ENCODE measurements around the gene TRIM72.
A peak's percentile ranks its signal among the peaks of the same experiment; 100 is the strongest.

TRIM72 gene

GRCh38 chr16:31179747-31180459, 34.0 kb upstream of the TRIM72 start, which contains the start of gene FUS:
TSS of gene FUS (plus strand) at chr16:31180139. CDS start at chr16:31180215, 76 bp downstream.
- no peak for TF ChIP-seq CTCF (IDR thresholded peaks at IDR 0.05; ENCODE audit: insufficient read depth, low read length, missing control alignments)
- CTCF ChIA-PET, result interaction anchor here (0.8 to 8.9 kb wide), 4 partner anchors 21 to 226 kb away, joined by 3 to 35 read pairs (median 4); no protein-coding TSS in a partner anchor
- DNase-seq (ENCODE audit: low read depth, low spot score), result peak; percentile 47
- POLR2A ChIA-PET, result interaction anchor here (0.6 to 2.6 kb wide), 45 partner anchors 9 to 694 kb away, joined by 3 to 31 read pairs (median 5); partner anchors contain the start of genes ARMC5, BCL7C, HSD3B7 and KAT8
- peak within 1 kb of the TSS; percentile 95 for H3K4me3 ChIP-seq (ENCODE audit: low read depth, low read length)

- H3K4me3 ChIP-seq (ENCODE audit: low read depth, low read length), result peak overlapping the region; percentile 95
- no peak for DNase-seq (ENCODE audit: low read depth, low spot score)
- CTCF ChIA-PET, result interaction anchor here (1.3 to 2.6 kb wide), 2 partner anchors 39 kb away, joined by 3 to 9 read pairs; no protein-coding TSS in a partner anchor
- POLR2A ChIA-PET, result interaction anchor here (0.5 to 2.6 kb wide), 25 partner anchors 8 to 532 kb away, joined by 3 to 31 read pairs (median 6); partner anchors contain the start of genes ARMC5, HSD3B7, KAT8 and PYCARD
- TF ChIP-seq CTCF (IDR thresholded peaks at IDR 0.05; ENCODE audit: insufficient read depth, low read length, missing control alignments), result no peak
These were observed 32.7 kb upstream of the TRIM72 start for GRCh38 chr16:31181102-31181830.

- no peak for TF ChIP-seq CTCF (IDR thresholded peaks at IDR 0.05; ENCODE audit: insufficient read depth, low read length, missing control alignments)
- ChIA-PET POLR2A (interaction anchor here (0.6 to 2.3 kb wide), 4 partner anchors 20 to 255 kb away, joined by 3 to 7 read pairs (median 3); partner anchors contain the start of gene PYCARD), CTCF (interaction anchor here (0.9 to 2.6 kb wide), 3 partner anchors 40 to 261 kb away, joined by 4 to 9 read pairs (median 5); no protein-coding TSS in a partner anchor)
- DNase-seq (ENCODE audit: low read depth, low spot score), result no peak
- H3K4me3 ChIP-seq (ENCODE audit: low read depth, low read length), result peak overlapping the region; percentile 95
These were observed 31.5 kb upstream of the TRIM72 start for GRCh38 chr16:31182391-31182790.

GRCh38 chr16:31183432-31184428, 30.2 kb upstream of the TRIM72 start:
- no peak for TF ChIP-seq CTCF (IDR thresholded peaks at IDR 0.05; ENCODE audit: insufficient read depth, low read length, missing control alignments)
- H3K4me3 ChIP-seq (ENCODE audit: low read depth, low read length), result 0 out of 2 replicates have a peak overlapping the region, but pooled peaks have one; percentile 6
- ChIA-PET POLR2A (interaction anchor here (0.6 to 2.3 kb wide), 4 partner anchors 9 to 270 kb away, joined by 3 to 7 read pairs (median 4); partner anchors contain the start of genes PYCARD and STX4), CTCF (interaction anchor here (0.9 to 2.6 kb wide), 2 partner anchors 41 to 259 kb away, joined by 4 to 9 read pairs; partner anchors contain the start of gene ZNF843)
- no peak for DNase-seq (ENCODE audit: low read depth, low spot score)

- no peak for TF ChIP-seq CTCF (IDR thresholded peaks at IDR 0.05; ENCODE audit: insufficient read depth, low read length, missing control alignments)
- POLR2A ChIA-PET, result interaction anchor here (0.7 kb wide), 1 partner anchor 152 kb away, joined by 4 read pairs; the partner anchor contains the start of gene STX4
- no peak for DNase-seq (ENCODE audit: low read depth, low spot score)
- CTCF ChIA-PET, result no interaction called here
- no peak overlapping the region for H3K4me3 ChIP-seq (ENCODE audit: low read depth, low read length)
These were observed 29.0 kb upstream of the TRIM72 start for GRCh38 chr16:31184888-31185287.
